Measurements from ENCODE around the gene MRPL48.

DNA sequence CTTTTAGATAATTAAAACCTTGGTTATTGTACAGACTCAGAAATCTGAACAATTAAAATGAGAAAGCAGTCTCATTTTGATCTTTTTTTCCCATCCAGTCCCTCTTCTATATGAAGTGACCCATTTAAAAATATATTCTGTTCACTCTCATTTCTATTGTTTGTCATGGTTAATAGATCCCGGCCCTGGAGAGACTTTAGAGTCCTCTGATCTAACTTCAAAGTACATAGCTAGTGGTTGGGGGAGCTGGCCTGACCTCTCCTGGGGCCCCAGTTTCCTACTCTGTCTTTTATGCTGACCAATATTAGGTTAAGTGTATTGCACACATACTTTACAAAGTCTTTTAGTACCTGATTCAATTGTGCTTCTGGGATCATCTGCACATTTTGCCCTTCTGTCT is 13.5 kb downstream of the MRPL48 start:
- TF ChIP-seq POLR2A (IDR thresholded peaks at IDR 0.05; ENCODE audit: low read length): no peak
- TF ChIP-seq GATA1 (IDR thresholded peaks at IDR 0.05; ENCODE audit: low read depth, low read length): no peak

All from erythroblast (primary cell).